Measurements from ENCODE around the gene SLITRK2.
A peak's percentile ranks its signal among the peaks of the same experiment; 100 is the strongest.

SLITRK2 gene

GRCh38 chrX:145817331-145818185, at the start of gene SLITRK2:
SLITRK2 (plus strand) TSS chrX:145817829; CDS start chrX:145822426, 4,597 bp downstream.
- no peak for DNase-seq (ENCODE audit: low spot score)

- peak; percentile 35 for DNase-seq (ENCODE audit: low spot score)
Measured at GRCh38 chrX:145773006-145773405, 44.6 kb upstream of the SLITRK2 start.

- peak; percentile 54 for DNase-seq (ENCODE audit: low spot score)
Measured at GRCh38 chrX:145792281-145792680, 25.3 kb upstream of the SLITRK2 start.

GRCh38 chrX:145803508-145803907, 14.1 kb upstream of the SLITRK2 start:
- DNase-seq (ENCODE audit: low spot score), result no peak

- DNase-seq (ENCODE audit: low spot score), result no peak
Measured at GRCh38 chrX:145813081-145813480, 4.5 kb upstream of the SLITRK2 start.

GRCh38 chrX:145816601-145817315, 871 bp upstream of the SLITRK2 start:
- DNase-seq (ENCODE audit: low spot score), result no peak

- DNase-seq (ENCODE audit: low spot score), result no peak
Measured at GRCh38 chrX:145818186-145819113, 821 bp downstream of the SLITRK2 start.

GRCh38 chrX:145820825-145821224, 3.2 kb downstream of the SLITRK2 start:
- no peak for DNase-seq (ENCODE audit: low spot score)

GRCh38 chrX:145821291-145821897, 3.8 kb downstream of the SLITRK2 start:
- DNase-seq (ENCODE audit: low spot score), result no peak

GRCh38 chrX:145821898-145822571, 4.4 kb downstream of the SLITRK2 start:
- no peak for DNase-seq (ENCODE audit: low spot score)

- no peak for DNase-seq (ENCODE audit: low spot score)
Measured at GRCh38 chrX:145823132-145823531, 5.5 kb downstream of the SLITRK2 start.

GRCh38 chrX:145825896-145826295, 8.3 kb downstream of the SLITRK2 start:
- peak; percentile 33 for DNase-seq (ENCODE audit: low spot score)

GRCh38 chrX:145826466-145826865, 8.8 kb downstream of the SLITRK2 start:
- DNase-seq (ENCODE audit: low spot score), result no peak

- DNase-seq (ENCODE audit: low spot score), result no peak
Measured at GRCh38 chrX:145832796-145833195, 15.2 kb downstream of the SLITRK2 start.

- no peak for DNase-seq (ENCODE audit: low spot score)
Measured at GRCh38 chrX:145840531-145840930, 22.9 kb downstream of the SLITRK2 start.

- peak; percentile 76 for DNase-seq (ENCODE audit: low spot score)
Measured at GRCh38 chrX:145843146-145843904, 25.7 kb downstream of the SLITRK2 start.

GRCh38 chrX:145844886-145845285, 27.3 kb downstream of the SLITRK2 start:
- no peak for DNase-seq (ENCODE audit: low spot score)

- DNase-seq (ENCODE audit: low spot score), result peak; percentile 40
Measured at GRCh38 chrX:145848448-145848847, 30.8 kb downstream of the SLITRK2 start.

GRCh38 chrX:145848857-145849256, 31.2 kb downstream of the SLITRK2 start:
- no peak for DNase-seq (ENCODE audit: low spot score)

GRCh38 chrX:145853181-145853580, 35.6 kb downstream of the SLITRK2 start:
- DNase-seq (ENCODE audit: low spot score), result no peak
